Astrocyte of the cerebellum (primary cell): ENCODE data around the gene HIGD1B.

ENCODE experiments used
- DNase-seq: peaks from one replicate; pipeline ENCODE4 v3.0.0-alpha.2; 2011; ENCODE audit warnings: low read depth
- H3K4me3 ChIP-seq: 2 replicates; pipeline ENCODE4 v1.5.1; 2011; ENCODE audit warnings: mild to moderate bottlenecking, low read depth, low read length, moderate library complexity
- in situ Hi-C: cut with HindIII; loops from 2 replicates; pipeline ENCODE4 v1.10.0; 2017; ENCODE audit warnings: low sequenced_read_pairs
- TF ChIP-seq, protein P1 (sequence below): IDR thresholded peaks from 2 replicates; pipeline ENCODE4 v1.5.1; 2012; ENCODE audit warnings: low read length, low read depth, moderate library complexity, mild to moderate bottlenecking; ENCODE audit errors: missing control alignments

The HIGD1B gene

DNA sequence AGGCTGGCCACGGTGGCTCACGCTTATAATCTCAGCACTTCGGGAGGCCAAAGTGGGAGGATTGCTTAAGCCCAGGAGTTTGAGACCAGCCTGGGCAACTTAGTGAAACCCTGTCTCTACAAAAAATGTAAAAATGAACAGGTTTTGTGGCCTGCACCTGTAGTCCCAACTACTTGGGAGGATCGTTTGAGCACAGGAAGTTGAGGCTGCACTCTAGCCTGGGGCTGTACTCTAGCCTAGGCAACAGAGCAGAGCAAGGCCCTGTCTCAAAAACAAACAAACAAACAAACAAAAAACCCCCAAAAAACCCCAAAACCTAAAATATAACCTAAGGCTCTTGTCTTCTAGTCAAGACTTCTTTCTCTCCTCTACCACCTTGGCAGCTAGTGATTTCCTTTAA lies 7.4 kb upstream of the HIGD1B start:
- TF ChIP-seq, protein P1, sequence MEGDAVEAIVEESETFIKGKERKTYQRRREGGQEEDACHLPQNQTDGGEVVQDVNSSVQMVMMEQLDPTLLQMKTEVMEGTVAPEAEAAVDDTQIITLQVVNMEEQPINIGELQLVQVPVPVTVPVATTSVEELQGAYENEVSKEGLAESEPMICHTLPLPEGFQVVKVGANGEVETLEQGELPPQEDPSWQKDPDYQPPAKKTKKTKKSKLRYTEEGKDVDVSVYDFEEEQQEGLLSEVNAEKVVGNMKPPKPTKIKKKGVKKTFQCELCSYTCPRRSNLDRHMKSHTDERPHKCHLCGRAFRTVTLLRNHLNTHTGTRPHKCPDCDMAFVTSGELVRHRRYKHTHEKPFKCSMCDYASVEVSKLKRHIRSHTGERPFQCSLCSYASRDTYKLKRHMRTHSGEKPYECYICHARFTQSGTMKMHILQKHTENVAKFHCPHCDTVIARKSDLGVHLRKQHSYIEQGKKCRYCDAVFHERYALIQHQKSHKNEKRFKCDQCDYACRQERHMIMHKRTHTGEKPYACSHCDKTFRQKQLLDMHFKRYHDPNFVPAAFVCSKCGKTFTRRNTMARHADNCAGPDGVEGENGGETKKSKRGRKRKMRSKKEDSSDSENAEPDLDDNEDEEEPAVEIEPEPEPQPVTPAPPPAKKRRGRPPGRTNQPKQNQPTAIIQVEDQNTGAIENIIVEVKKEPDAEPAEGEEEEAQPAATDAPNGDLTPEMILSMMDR, result no peak
- H3K4me3 ChIP-seq, result no peak overlapping the region
- no peak for DNase-seq
- in situ Hi-C loops, result loop anchor here (5.0 kb wide), 2 partner anchors 37 to 88 kb away; no protein-coding TSS in a partner anchor

DNA sequence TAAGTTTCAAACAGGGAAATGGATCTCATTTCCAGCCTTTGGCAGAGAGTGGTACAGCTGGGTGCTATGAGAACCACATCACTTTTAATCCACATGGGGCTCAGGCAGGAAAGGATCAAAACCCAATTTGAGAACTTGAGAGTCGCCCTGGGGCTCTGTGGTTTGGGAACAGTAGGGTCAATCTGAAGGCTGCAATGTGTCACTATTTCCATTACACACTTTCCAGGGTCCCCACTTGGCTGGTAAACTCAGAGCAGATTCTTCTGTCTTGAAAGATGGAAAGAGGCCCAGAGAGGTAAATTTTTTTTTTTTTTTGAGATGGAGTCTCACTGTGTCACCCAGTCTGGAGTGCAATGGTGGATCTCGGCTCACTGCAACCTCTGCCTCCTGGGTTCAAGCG lies 6.7 kb upstream of the HIGD1B start:
- no peak for DNase-seq
- in situ Hi-C loops, result loop anchor here (5.0 kb wide), 2 partner anchors 36 to 89 kb away; no protein-coding TSS in a partner anchor
- TF ChIP-seq, protein P1, result no peak
- no peak overlapping the region for H3K4me3 ChIP-seq

DNA sequence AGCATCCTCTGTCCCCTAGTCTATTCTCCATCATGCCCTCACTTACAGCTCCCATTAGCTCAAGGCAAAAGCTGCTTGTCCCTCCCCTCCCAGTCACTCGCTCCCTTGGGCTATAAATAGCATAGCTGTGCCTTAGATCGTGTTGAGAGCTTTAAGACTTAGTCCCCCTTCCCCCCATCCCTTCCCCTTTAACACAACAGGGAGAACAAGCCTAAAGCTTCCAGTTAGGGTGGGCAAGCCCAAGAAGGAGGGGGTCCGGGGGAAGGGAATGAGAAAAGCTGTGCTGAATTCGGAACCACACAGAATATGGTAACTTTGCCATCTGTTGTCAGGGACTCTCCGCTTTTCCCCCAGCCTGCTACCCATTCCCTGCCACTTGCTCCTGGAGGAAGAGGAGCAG lies 4.9 kb upstream of the HIGD1B start:
- no peak for DNase-seq
- in situ Hi-C loops, result loop anchor here (5.0 kb wide), 2 partner anchors 35 to 90 kb away; no protein-coding TSS in a partner anchor
- TF ChIP-seq, protein P1, result no peak
- no peak overlapping the region for H3K4me3 ChIP-seq

- TF ChIP-seq, protein P1, result no peak
- in situ Hi-C loops, result loop anchor here (5.0 kb wide), 2 partner anchors 33 to 92 kb away; no protein-coding TSS in a partner anchor
Observed at GRCh38 chr17:44844390-44844830, 3.3 kb upstream of the HIGD1B start.

GRCh38 chr17:44846206-44846605 lies 1.5 kb upstream of the HIGD1B start:
- TF ChIP-seq, protein P1, result no peak
- no peak for DNase-seq
- H3K4me3 ChIP-seq, result no peak overlapping the region
- in situ Hi-C loops, result no loop called here

More at GRCh38 chr17:44844390-44844830, 3.3 kb upstream of the HIGD1B start:
- no peak overlapping the region for H3K4me3 ChIP-seq
- DNase-seq, result no peak

DNA sequence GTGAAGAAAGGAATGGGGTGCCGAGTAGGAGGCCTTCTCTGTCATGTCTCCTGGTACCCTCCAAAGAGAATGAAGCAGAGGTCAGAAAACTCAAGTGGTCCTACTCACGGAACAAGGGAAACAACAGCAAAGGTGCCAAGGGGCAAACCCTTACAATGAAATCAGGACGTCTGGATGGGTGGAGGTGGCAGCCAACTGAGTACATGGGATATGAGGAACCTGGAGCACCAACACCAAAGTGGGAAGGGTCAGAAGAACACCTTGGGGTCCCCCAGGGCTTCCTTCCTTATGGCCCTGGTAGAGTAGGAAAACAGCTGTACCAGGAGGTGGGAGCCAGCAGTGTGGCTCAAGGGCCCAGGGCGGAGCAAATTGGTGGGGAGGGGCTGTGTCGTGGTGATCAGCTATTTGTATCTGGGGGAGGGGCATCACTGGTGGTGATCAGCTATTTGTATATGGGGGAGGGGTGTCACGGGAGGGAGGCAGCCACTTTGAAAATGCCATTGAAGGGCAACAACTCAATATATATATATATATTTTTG lies 643 bp downstream of the HIGD1B start:
- in situ Hi-C loops, result no loop called here
- DNase-seq, result no peak
- TF ChIP-seq, protein P1, result no peak
- no peak overlapping the region for H3K4me3 ChIP-seq
